Urothelium cell line (cell line): Measurements from ENCODE around the gene DIAPH3.

ENCODE experiments used
- DNase-seq: peaks from one replicate; pipeline ENCODE4 v3.0.0; 2011; ENCODE audit warnings: low spot score, mixed read lengths
- FAIRE-seq: peaks from 2 replicates; lab custom pipeline; 2011; peaks lifted over from hg19 to GRCh38; lab: Jason Lieb, UNC

DIAPH3 gene

DNA sequence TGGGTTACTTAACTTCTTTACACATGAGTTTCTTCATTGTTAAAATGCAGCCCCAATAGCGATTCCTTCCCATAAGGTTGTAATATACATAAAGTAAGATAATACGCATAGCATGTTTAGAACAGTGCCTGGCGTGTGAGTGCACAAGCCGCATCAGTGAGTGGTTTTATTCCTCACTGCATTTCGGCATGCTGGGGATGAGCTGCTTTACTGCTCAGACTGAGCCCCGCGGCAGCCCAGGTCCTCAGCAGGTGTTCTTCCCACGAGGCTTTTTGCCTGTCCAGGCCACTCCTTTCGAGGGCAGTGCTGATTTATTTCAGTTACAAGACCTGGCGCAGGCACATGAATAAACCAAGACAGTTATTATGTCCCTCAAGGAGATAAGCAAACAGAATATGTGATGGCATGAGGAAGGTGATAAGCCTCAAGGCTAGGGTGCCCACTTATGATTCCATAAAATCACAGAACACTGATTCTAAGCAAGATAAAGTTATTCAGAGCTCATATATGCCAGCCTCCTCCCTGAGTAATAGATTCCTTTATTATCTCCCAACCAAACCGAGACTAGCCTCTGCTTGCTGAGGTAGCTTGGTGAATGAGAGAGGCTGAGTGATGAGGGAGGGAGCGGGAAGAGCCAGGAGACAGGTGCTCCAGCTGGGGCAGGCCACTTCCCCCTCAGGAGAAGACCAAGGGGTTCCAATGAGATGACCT lies 505.5 kb downstream of the DIAPH3 start:
- DNase-seq = no peak
- FAIRE-seq = no peak

DNA sequence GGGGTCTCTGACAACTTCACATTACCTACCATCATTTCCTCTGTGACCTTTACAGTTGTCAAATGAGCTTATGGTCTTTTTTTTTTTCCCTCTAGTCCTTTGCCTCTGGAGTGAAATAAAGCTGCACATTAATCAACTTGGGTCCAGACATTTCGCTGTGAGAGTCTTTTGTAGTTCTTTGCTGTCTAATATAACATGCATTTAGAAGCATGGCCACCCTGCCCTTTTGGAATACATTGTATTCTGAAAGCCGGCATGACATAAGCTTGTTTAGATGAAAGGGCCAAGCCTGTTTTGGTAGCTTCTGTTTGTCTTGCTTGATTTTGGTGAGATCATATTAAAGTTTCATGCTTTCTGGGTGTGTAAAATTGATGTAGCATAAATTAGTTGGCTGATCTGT lies 509.8 kb downstream of the DIAPH3 start:
- FAIRE-seq (no peak), DNase-seq (no peak)

DNA sequence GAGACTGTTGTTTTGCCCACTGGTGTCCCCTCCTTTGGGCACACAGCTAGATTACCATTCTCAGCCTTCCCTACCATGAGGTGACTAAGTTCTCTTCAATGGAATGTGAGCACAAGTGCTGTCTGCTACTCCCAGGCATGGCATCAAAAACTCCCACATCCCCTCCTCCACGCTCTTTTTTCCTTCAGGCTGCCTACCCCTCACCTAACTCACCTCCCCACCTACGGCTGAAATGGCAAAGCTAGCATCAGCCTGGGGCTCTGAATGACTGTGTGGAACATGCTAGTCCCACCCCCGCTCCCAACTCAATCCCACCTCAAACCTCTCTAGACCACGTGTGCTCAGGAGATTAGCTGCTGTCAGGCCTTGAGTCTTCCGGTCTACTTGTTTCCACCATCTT lies 512.2 kb downstream of the DIAPH3 start:
- DNase-seq = no peak
- FAIRE-seq = no peak

DNA sequence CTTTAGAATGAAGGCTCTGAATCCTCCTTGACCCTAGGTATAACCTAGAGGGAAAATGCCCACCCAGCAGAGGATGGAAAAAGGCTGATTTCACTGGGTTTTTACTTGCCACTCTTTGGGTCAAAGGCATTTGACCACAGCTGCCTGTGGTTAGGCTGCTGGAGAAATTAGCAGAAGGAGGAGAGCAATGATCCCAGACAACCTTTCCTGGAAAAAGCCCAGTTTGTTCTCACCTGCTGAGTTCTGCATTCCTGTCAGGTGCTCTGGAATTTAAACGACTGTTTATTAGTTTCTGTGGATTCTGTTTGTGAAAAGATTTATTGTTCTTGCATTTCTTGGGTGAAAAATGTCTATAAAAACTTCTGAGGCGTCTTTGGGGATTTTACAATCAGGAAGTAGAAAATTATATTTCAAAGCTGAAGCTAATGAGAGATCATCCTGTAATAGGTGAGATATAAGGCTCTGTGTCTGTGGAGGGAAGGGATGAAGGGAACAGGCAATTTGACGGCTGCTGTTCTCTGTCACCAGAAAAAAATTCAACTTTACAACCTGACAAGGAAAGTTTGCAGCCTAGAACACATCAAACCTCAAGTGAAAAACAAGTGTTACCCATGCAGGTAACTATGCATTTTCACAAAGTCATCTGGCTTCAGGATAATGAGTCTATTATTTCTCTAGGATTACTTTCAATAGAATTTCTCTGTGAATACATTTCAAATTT lies 519.7 kb downstream of the DIAPH3 start:
- DNase-seq (peak; percentile 29), FAIRE-seq (no peak)

DNA sequence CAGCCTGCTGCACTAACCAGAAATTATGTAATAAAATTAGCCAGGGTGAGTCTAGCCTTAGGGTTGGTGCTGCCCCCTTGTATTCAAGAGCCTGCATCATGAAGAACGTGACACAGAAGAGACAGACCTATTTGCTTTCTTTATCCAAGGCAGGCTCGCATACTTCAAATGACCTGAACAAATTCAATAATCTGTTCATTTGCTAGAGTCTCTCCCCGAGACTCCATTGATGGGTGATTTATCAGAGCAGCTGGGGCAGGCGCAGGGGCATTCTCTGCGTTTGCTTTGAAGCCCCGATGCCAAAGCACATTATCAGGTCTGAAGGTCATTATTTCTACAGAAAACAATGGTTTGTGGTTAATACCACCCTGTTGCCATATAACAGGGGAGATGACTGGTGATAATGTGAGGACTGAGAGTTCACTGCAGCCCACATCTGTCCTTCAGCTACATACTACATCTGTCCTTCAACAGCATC lies 520.3 kb downstream of the DIAPH3 start:
- FAIRE-seq (no peak), DNase-seq (no peak)

DNA sequence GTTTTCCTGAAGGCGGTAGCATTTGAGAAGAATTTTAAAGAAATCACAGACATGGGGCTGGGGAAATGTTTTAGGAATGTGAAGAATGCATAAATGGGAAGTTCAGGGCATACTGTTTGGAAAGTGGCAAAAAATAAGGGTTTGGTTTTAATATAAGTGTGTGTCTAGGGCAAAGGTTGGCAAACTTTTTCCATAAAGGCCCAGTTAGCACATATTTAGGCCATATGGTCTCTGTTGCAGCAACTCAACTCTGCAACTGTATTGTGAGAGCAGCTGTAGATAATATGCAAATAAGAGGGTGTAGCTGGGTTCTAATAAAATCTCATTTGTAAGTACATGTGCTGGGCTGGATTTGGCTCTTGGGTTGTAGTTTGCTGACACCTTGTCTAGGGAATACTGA lies 521.9 kb downstream of the DIAPH3 start:
- no peak for DNase-seq
- no peak for FAIRE-seq

DNA sequence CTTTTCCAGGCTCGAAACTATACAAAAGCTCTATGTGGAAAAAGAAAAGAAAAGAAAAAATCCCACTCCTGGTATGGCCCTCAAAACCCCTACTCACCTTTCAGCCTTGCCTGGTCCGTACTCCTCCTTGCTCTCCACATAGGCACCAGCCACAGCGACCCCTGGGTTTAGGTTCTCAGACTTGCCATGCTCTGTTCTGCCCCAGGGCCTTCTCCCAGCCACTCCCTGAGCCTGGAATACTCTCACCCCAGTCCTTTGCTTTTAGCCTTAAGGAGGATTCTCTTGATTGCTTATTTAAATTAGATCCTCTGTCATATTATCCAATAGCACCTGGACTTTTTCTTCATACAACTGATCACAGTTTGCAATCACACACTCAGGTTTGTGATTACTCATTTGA lies 522.5 kb downstream of the DIAPH3 start:
- no peak for FAIRE-seq
- DNase-seq = no peak

DNA sequence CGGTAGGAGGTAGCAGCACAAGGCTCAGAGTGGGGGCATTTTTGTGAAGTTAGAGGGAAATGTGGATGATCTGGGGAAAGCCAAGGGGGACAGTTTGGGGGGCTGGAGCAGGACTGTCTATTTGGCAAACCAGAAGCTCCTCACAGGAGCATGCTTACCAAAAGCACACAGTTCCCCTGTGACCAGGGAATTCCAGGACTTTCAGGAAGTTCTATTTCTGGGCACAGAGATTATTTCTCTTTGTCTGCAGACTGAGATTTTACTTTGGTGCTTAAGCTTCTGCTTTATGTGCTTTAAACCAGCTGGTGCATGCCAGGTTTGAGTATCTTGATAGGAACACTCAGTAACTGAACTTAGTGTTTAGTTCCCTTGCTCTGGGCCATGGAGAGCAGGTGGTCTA lies 525.3 kb downstream of the DIAPH3 start:
- FAIRE-seq = no peak

DNA sequence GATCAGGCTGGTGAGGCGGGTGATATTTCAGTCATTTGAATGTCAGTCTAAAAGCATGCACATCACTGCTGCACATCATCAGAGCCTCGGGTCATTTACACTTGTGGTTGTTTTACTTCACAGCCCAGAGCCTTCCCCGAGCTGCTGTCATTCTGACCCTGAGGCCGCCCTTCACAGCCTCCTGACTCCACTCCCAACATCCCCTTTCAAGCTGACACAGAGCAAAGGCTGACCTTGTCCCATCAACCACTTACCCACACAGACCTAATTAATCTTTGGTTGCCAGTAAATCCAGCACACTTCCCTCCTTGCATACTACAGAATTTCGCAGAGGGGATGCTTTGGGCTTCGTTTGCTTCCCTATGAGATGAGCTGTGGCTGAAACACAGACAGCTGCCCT lies 528.1 kb downstream of the DIAPH3 start:
- FAIRE-seq (no peak), DNase-seq (no peak)

More for the DNA sequence above, 525.3 kb downstream of the DIAPH3 start:
- DNase-seq = no peak

DNA sequence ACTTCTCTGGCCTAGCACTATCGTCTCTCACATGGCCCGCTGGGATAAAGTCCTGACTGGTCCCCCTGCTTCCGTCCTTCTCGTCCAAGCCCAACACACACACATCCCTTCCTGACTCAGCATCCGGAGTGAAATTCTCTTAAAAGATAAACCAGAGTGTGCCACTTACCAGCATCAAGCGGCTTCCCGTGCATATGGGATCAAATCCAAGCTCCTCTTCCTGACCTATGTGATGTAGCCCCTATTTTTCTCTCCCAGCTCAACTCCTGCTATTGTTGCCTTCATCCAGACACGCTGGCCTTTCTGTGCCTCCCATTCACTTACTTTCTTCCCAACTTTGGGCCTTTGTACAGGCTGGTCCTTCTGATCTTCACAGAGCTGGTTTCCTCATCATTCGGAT lies 530.4 kb downstream of the DIAPH3 start:
- FAIRE-seq (no peak), DNase-seq (no peak)

DNA sequence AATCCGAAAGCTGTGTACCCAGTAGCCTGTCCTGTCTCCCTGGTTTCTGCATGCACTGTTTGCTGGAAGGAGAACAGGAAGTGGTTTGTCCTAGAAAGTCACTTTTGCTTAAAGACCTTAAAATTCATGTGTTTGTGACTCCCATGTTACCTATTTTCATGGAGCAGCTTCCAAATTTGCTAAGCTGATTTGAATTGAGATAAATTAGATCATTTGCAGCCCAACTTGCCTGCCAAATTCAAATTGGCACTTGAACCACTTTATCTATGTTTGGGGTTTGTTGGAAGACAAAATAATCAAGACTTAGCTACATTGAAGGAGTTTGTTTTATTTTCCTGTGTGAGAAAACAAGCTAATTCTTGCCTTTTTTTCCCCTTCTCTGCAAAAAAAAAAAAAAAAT lies 532.5 kb downstream of the DIAPH3 start:
- DNase-seq (no peak), FAIRE-seq (no peak)

DNA sequence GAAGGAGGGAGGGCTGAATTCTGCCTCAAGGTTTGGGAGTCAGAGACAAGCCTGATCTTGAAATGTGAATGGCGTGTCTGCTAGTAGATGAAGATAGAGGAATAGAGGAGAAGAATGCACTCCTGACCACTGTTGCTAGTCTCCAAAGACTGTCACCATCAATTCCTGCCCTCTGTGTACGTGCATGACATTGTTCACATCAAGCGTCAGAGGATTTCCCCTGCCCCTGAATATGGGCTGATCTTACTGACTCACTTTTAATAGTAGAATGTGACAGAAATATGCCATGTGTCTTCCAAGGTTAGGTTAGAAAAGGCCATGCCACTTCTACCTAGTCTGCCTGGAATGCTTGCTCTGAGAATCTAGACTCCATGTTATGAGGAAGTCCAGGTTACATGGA lies 538.6 kb downstream of the DIAPH3 start:
- no peak for FAIRE-seq
- no peak for DNase-seq

DNA sequence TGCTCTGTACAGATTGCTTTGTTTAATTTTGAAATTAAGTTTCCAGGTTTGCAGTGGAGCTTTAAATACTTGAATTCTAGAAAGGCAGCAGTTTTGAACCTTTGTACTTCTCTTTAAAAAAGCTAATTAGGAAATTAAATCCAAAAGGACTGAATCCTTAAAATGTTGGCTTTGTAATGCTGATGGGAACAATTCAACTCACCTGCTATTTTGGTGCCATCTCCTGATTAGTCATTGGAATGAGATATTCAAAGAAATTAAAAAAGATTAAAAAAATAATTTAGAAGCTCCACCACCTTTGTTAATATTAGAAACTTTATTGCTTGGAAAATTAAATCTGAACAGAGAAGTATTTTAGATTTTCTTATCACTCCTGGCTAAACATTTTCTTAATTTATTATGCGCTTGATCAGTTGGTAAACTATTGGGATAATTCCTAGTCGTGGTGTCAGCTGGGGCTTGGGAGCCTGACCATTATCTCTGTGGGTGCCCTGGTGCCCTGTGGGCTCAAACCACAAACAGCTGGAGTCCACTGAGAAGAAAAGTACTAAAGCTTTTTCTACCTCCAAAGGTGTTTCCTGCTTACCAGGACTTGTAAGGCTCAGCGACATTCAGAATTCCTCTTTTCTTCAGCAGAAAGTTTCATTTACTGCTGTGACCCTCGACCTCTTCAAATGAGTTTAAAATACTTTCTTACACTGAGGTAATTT lies 540.4 kb downstream of the DIAPH3 start:
- no peak for FAIRE-seq
- DNase-seq = no peak

DNA sequence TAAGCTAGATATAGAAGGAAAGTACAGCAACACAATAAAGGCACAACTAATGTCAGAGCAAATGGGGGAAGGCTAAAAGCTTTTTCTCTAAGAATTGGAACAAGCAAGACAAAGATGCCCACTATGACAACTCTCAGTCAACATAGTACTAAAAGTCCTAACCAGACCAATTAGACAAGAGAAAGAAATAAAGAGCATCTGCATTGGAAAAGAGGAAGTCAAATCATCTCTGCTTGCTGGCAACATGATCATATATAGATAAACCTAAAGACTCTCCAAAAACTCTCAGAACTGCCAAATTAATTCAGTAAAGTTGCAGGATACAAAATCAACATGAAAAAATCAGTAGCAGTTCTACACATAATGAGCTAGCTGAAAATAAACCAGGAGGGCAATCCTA lies 542.0 kb downstream of the DIAPH3 start:
- no peak for DNase-seq
- no peak for FAIRE-seq
